VCaP (cell line): ENCODE measurements around the gene MRFAP1.

Experiments used
- H3K27ac ChIP-seq: fragments of 450-650 bp; 2 replicates; pipeline ENCODE4 v1.5.1; 2017
- CTCF ChIP-seq: fragments of 450-650 bp; conservative IDR thresholded peaks from 2 replicates; pipeline ENCODE4 v1.5.1; 2017; ENCODE audit warnings: mild to moderate bottlenecking, moderate library complexity

The MRFAP1 gene

DNA sequence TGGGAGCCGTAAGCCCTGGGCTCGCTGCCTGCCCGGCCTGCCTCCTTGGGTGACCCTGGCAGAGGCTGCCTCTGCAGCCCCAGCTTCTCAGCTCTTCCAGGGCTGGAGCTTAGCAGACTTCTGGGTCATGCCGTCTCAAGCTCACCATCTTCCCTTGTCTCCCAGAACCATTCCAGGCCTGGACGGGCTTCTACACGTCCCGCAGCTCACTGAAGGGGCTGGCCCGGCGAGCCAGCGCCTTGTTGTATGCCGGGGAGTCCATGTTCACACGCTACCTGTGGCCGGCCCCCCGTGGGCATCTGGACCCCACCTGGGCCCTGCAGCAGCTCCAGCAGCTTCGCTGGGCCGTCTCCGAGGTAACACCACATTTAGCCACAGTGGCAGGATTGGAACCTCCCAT lies 43.5 kb upstream of the MRFAP1 start:
- H3K27ac ChIP-seq, result no peak overlapping the region
- no peak for TF ChIP-seq CTCF

GRCh38 chr4:6598127-6598526 lies 42.4 kb upstream of the MRFAP1 start:
- TF ChIP-seq CTCF, result no peak
- H3K27ac ChIP-seq, result no peak overlapping the region

DNA sequence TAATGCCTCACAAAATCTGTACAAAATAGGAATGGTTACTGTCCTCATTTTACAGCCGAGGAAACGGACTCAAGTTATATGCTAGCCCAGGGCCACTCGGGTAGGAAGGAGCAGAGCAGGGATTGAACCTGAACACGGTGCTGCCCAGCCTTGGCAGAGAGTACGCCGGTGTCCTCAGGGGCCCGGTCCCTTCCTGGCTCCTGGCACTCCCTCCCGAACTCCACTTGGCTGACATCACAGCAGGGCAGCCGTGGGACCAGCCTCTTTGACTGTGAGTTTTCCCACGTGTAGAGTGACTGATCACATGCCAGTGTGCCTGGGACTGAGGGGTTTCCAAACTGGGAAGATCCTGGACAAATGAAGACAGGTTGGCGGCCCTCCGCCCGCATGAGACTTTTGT lies 41.8 kb upstream of the MRFAP1 start:
- no peak overlapping the region for H3K27ac ChIP-seq
- no peak for TF ChIP-seq CTCF

DNA sequence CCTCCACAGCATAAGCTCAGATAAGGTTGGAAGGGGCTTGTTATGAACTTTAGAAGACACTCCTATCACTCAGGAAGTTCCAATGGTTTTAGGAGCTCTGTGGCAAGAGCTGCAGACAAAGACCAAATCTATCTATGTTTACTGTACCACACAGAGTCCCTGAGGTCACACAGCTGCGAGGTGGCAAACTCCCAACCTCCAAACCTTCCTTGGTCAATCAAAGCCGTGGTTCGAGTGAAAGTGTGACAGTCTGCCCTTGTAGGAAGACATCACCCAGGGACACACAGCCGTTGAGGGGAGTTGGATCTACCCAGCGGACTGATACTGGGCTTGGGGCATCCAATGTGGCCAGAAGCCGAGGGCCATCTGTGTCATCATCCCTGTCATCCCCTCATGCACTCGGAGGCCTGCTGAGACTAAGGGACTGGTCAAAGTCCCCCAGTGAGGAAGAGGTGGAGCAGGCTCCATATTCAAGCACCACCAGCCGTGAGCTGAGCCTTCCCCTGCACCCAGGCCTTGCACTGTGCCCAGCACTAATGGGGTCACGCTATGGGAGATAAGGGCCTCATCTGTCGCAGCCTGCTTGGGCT lies 38.7 kb upstream of the MRFAP1 start:
- no peak for TF ChIP-seq CTCF
- no peak overlapping the region for H3K27ac ChIP-seq

GRCh38 chr4:6602289-6602688 lies 38.2 kb upstream of the MRFAP1 start:
- no peak overlapping the region for H3K27ac ChIP-seq
- TF ChIP-seq CTCF, result no peak

- no peak for TF ChIP-seq CTCF
- no peak overlapping the region for H3K27ac ChIP-seq
These were observed 37.4 kb upstream of the MRFAP1 start for GRCh38 chr4:6603128-6603527.

DNA sequence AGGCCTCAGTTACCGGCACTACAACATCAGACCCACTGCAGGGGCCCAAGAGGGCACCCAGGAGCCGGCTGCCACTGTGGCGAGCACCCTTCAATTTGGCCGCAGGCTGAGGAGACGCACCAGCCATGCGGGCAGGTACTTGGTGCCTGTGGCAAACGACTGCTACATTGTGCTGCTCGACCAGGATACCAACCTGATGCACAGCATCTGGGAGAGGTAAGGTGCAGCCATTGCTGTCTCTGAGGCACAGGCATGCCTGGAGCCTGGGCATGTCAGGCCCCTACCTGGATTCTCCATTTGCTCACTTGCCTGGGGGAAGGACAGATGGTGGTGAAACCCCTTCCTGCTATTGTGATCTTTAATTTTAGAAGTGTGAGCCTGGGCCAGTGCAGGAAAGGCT lies 35.4 kb upstream of the MRFAP1 start:
- H3K27ac ChIP-seq, result no peak overlapping the region
- TF ChIP-seq CTCF, result no peak
